K562 (cell line): ENCODE data around the gene LY6G6F. TPM values are rescaled to one million over a fixed set of nuclear protein-coding genes. Genes with fewer than 3 reads are reported as not detected.

Experiments
- BACH1 ChIP-seq: fragments of 200-800 bp; sonication (Bioruptor generic); IDR thresholded peaks from 2 replicates; pipeline ENCODE4 v1.6.1; 2016; ENCODE audit warnings: missing genetic modification characterization, missing compliant biosample characterization
- BCL6 ChIP-seq: fragments of 250-450 bp; sonication (Bioruptor Pico); IDR thresholded peaks from 2 replicates; pipeline ENCODE4 v1.4.0; 2020
- CBFA2T2 ChIP-seq: fragments of 450-650 bp; conservative IDR thresholded peaks from 2 replicates; pipeline ENCODE4 v1.6.1; 2017; ENCODE audit warnings: mild to moderate bottlenecking
- CHD7 ChIP-seq: fragments of 200-600 bp; sonication (generic); IDR thresholded peaks from one replicate; pipeline ENCODE4 v1.6.1; 2012; ENCODE audit warnings: mild to moderate bottlenecking, low read depth, low read length, inconsistent platforms
- ELK1 ChIP-seq: sonication (generic); formaldehyde crosslinking; IDR thresholded peaks from 2 replicates; pipeline ENCODE4 v1.8.1; 2022; ENCODE audit warnings: missing genetic modification reagents
- FOS ChIP-seq: IDR thresholded peaks from 3 replicates; pipeline ENCODE4 v1.6.1; 2011; ENCODE audit not compliant: insufficient read length; ENCODE audit errors: extremely low read depth
- KLF1 ChIP-seq: fragments of 450-650 bp; IDR thresholded peaks from 2 replicates; pipeline ENCODE4 v1.6.1; 2016; ENCODE audit warnings: missing genetic modification characterization, missing compliant biosample characterization
- KLF16 ChIP-seq: IDR thresholded peaks from 2 replicates; pipeline ENCODE4 v1.6.1; 2016; ENCODE audit warnings: antibody characterized with exemption
- MCM2 ChIP-seq: fragments of 450-650 bp; IDR thresholded peaks from 2 replicates; pipeline ENCODE4 v1.6.1; 2017; ENCODE audit warnings: low read depth, mild to moderate bottlenecking
- NFIX ChIP-seq: fragments of 250-450 bp; sonication (Bioruptor Pico); IDR thresholded peaks from 2 replicates; pipeline ENCODE4 v1.4.0; 2020; ENCODE audit warnings: low read depth, mild to moderate bottlenecking, moderate library complexity
- NR2C1 ChIP-seq, 2 experiments: fragments of 450-650 bp; IDR thresholded peaks; 2 replicates each; pipeline ENCODE4 v1.6.1; 2017; ENCODE audit warnings: mild to moderate bottlenecking in 2 of 2, antibody characterized with exemption in 1 of 2, inconsistent platforms in 1 of 2, missing compliant biosample characterization in 1 of 2, missing genetic modification characterization in 1 of 2
- TCF7 ChIP-seq: sonication (generic); IDR thresholded peaks from 2 replicates; pipeline ENCODE4 v1.6.1; 2016; ENCODE audit warnings: antibody characterized with exemption, borderline replicate concordance
- ZFP91 ChIP-seq: sonication (generic); formaldehyde crosslinking; IDR thresholded peaks from 2 replicates; pipeline ENCODE4 v1.8.0; 2022; ENCODE audit warnings: mild to moderate bottlenecking, missing genetic modification reagents
- ZNF780A ChIP-seq: fragments of 250-450 bp; sonication (Bioruptor Pico); IDR thresholded peaks from 2 replicates; pipeline ENCODE4 v1.5.0; 2021; ENCODE audit warnings: mild to moderate bottlenecking
- polyA plus RNA-seq, 8 experiments: library from polyadenylated mRNA; depleted of rRNA in 4 of 8; stranded (reverse) in 5 of 8; unstranded in 3 of 8; fragments of >200 nt; fragmentation: Nextera tagmentation in 2 of 8; fragmentation: Illumina TruSeq in 1 of 8; extraction: Ambion mirVana in 2 of 8; extraction: Trizol in 1 of 8; gene quantifications; 2 replicates each; pipeline versions ENCODE4 v1.2.1 to v1.2.3, GENCODE V29; 2011 to 2014; ENCODE audit warnings: inconsistent platforms in 1 of 8, missing spikeins in 1 of 8
- total RNA-seq, 7 experiments: library from RNA; depleted of rRNA in 6 of 7; stranded (reverse); fragments of >200 nt in 6 of 7; fragmentation: Illumina TruSeq in 2 of 7; extraction: Trizol in 2 of 7; gene quantifications; 2 replicates each; pipeline versions ENCODE4 v1.2.1 to v1.2.3, GENCODE V29; 2011 to 2021; ENCODE audit warnings: low replicate concordance in 1 of 7

The LY6G6F gene
- total and polyA plus RNA-seq, 9 of the 15 experiments (the other 6 are each of a cell fraction or from before 2014, with no cell fraction given) = 0.14 to 0.50 (median 0.28) TPM; not detected in 2

- TF ChIP-seq FOS (no peak), ZFP91 (CRISPR knock-in tag) (peak; percentile 76; the same call in 1 of the 2 replicates), CHD7 (no peak), TCF7 (no peak), CBFA2T2 (no peak), BACH1 (tag) (no peak), NFIX (CRISPR knock-in tag) (no peak), NR2C1 (IDR thresholded peaks at IDR 0.05) (no peak), NR2C1 (tag; IDR thresholded peaks at IDR 0.05) (no peak), KLF16 (no peak), MCM2 (no peak), ELK1 (CRISPR knock-in tag) (no peak), BCL6 (CRISPR knock-in tag) (no peak; the same call in 1 of the 2 replicates), ZNF780A (no peak), KLF1 (peak; percentile 98)
These were observed 33.2 kb downstream of the LY6G6F start, which contains the start of gene MSH5 (continued) for GRCh38 chr6:31739639-31740396.
